ENCODE data around the gene EMC8. TPM values are rescaled to one million over a fixed set of nuclear protein-coding genes. Genes with fewer than 3 reads are reported as not detected.

The EMC8 gene
- total and polyA plus RNA-seq, 2 experiments from 2014 or later: 51.1 to 69.4 TPM

- Histone ChIP-seq H3K4me3 (no peak overlapping the region), H3K4me1 (ENCODE audit: insufficient read depth) (no peaks in the 10 kb centered on the region), H3K36me3 (ENCODE audit: insufficient read depth) (no peaks in the 10 kb centered on the region), H3K4me2 (no peak overlapping the region), H3K9me2 (ENCODE audit: insufficient read depth) (no peaks in the 10 kb centered on the region), H3K27ac (ENCODE audit: low read depth) (no peak overlapping the region), H2AFZ (no peak overlapping the region), H3K27me3 (ENCODE audit: insufficient read depth) (no peaks in the 10 kb centered on the region), H4K20me1 (replicated peaks; ENCODE audit: insufficient read depth) (no peaks in the 10 kb centered on the region), H3F3A (replicated peaks; ENCODE audit: low read depth) (no peaks in the 10 kb centered on the region), H3K79me2 (replicated peaks; ENCODE audit: insufficient read depth) (no peaks in the 10 kb centered on the region)
- TF ChIP-seq STAT1 (IDR thresholded peaks at IDR 0.05; ENCODE audit: unreplicated experiment) (no peak), EZH2 (IDR thresholded peaks at IDR 0.05; ENCODE audit: low read depth, unreplicated experiment) (no peak), POLR2AphosphoS5 (IDR thresholded peaks at IDR 0.05; ENCODE audit: low read depth) (no peak)
- H3K36me3 Mint-ChIP-seq (ENCODE audit: low read depth): no peaks in the 10 kb centered on the region
- no peaks in the 10 kb centered on the region; the same call in 2 of the 3 replicates for H3K9me3 Mint-ChIP-seq
- H3K27ac Mint-ChIP-seq: no peak overlapping the region
- H3K4me1 Mint-ChIP-seq: peaks cover 8% of the 10 kb centered on the region
- H3K27me3 Mint-ChIP-seq (ENCODE audit: insufficient read depth, low read depth, poor library complexity): peaks cover 8% of the 10 kb centered on the region
- DNase-seq (ENCODE audit: low spot score) (no peak), ATAC-seq (peak; percentile 44; the same call in 1 of the 3 replicates)
- no peak overlapping the region for H3K4me3 Mint-ChIP-seq
Observed at GRCh38 chr16:85848986-85849385, 49.6 kb upstream of the EMC8 start.

- no peaks in the 10 kb centered on the region for H4K20me1 ChIP-seq (replicated peaks; ENCODE audit: insufficient read depth)
- no peaks in the 10 kb centered on the region for H3K9me2 ChIP-seq (ENCODE audit: insufficient read depth)
- H3F3A ChIP-seq (replicated peaks; ENCODE audit: low read depth): no peaks in the 10 kb centered on the region
- peaks cover 6% of the 10 kb centered on the region for H3K27me3 Mint-ChIP-seq (ENCODE audit: insufficient read depth, low read depth, poor library complexity)
- no peak overlapping the region for H3K27ac ChIP-seq (ENCODE audit: low read depth)
- no peak overlapping the region for H3K4me3 ChIP-seq
- H3K4me1 ChIP-seq (ENCODE audit: insufficient read depth): no peaks in the 10 kb centered on the region
- peaks cover 8% of the 10 kb centered on the region for H3K4me1 Mint-ChIP-seq
- no peaks in the 10 kb centered on the region; the same call in 2 of the 3 replicates for H3K9me3 Mint-ChIP-seq
- ATAC-seq (no peak), DNase-seq (ENCODE audit: low spot score) (no peak)
- no peak overlapping the region for H3K4me3 Mint-ChIP-seq
- no peaks in the 10 kb centered on the region for H3K79me2 ChIP-seq (replicated peaks; ENCODE audit: insufficient read depth)
- no peaks in the 10 kb centered on the region for H3K27me3 ChIP-seq (ENCODE audit: insufficient read depth)
- no peak overlapping the region for H3K27ac Mint-ChIP-seq
- no peaks in the 10 kb centered on the region for H3K36me3 ChIP-seq (ENCODE audit: insufficient read depth)
- H2AFZ ChIP-seq: no peak overlapping the region
- H3K36me3 Mint-ChIP-seq (ENCODE audit: low read depth): no peaks in the 10 kb centered on the region
- no peak overlapping the region for H3K4me2 ChIP-seq
- TF ChIP-seq STAT1 (IDR thresholded peaks at IDR 0.05; ENCODE audit: unreplicated experiment) (no peak), ZNF331 (CRISPR knock-in tag; IDR thresholded peaks at IDR 0.05; ENCODE audit: low read depth) (no peak), JUNB (IDR thresholded peaks at IDR 0.05; ENCODE audit: unreplicated experiment) (no peak), NANOG (IDR thresholded peaks at IDR 0.05; ENCODE audit: borderline replicate concordance) (no peak), CTCF (conservative IDR thresholded peaks at IDR 0.05; ENCODE audit: low read depth in 2 of 2) (no peak), CREB1 (CRISPR knock-in tag; IDR thresholded peaks at IDR 0.05; ENCODE audit: low read depth) (no peak), EZH2 (IDR thresholded peaks at IDR 0.05; ENCODE audit: low read depth, unreplicated experiment) (no peak), EZH2phosphoT487 (IDR thresholded peaks at IDR 0.05; ENCODE audit: unreplicated experiment) (no peak), ZNF114 (CRISPR knock-in tag; IDR thresholded peaks at IDR 0.05) (no peak)
- TF ChIP-seq, protein P1, sequence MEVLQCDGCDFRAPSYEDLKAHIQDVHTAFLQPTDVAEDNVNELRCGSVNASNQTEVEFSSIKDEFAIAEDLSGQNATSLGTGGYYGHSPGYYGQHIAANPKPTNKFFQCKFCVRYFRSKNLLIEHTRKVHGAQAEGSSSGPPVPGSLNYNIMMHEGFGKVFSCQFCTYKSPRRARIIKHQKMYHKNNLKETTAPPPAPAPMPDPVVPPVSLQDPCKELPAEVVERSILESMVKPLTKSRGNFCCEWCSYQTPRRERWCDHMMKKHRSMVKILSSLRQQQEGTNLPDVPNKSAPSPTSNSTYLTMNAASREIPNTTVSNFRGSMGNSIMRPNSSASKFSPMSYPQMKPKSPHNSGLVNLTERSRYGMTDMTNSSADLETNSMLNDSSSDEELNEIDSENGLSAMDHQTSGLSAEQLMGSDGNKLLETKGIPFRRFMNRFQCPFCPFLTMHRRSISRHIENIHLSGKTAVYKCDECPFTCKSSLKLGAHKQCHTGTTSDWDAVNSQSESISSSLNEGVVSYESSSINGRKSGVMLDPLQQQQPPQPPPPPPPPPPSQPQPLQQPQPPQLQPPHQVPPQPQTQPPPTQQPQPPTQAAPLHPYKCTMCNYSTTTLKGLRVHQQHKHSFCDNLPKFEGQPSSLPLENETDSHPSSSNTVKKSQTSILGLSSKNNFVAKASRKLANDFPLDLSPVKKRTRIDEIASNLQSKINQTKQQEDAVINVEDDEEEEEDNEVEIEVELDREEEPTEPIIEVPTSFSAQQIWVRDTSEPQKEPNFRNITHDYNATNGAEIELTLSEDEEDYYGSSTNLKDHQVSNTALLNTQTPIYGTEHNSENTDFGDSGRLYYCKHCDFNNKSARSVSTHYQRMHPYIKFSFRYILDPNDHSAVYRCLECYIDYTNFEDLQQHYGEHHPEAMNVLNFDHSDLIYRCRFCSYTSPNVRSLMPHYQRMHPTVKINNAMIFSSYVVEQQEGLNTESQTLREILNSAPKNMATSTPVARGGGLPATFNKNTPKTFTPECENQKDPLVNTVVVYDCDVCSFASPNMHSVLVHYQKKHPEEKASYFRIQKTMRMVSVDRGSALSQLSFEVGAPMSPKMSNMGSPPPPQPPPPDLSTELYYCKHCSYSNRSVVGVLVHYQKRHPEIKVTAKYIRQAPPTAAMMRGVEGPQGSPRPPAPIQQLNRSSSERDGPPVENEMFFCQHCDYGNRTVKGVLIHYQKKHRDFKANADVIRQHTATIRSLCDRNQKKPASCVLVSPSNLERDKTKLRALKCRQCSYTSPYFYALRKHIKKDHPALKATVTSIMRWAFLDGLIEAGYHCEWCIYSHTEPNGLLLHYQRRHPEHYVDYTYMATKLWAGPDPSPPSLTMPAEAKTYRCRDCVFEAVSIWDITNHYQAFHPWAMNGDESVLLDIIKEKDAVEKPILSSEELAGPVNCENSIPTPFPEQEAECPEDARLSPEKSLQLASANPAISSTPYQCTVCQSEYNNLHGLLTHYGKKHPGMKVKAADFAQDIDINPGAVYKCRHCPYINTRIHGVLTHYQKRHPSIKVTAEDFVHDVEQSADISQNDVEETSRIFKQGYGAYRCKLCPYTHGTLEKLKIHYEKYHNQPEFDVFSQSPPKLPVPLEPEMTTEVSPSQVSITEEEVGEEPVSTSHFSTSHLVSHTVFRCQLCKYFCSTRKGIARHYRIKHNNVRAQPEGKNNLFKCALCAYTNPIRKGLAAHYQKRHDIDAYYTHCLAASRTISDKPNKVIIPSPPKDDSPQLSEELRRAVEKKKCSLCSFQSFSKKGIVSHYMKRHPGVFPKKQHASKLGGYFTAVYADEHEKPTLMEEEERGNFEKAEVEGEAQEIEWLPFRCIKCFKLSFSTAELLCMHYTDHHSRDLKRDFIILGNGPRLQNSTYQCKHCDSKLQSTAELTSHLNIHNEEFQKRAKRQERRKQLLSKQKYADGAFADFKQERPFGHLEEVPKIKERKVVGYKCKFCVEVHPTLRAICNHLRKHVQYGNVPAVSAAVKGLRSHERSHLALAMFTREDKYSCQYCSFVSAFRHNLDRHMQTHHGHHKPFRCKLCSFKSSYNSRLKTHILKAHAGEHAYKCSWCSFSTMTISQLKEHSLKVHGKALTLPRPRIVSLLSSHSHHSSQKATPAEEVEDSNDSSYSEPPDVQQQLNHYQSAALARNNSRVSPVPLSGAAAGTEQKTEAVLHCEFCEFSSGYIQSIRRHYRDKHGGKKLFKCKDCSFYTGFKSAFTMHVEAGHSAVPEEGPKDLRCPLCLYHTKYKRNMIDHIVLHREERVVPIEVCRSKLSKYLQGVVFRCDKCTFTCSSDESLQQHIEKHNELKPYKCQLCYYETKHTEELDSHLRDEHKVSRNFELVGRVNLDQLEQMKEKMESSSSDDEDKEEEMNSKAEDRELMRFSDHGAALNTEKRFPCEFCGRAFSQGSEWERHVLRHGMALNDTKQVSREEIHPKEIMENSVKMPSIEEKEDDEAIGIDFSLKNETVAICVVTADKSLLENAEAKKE (CRISPR knock-in tag; IDR thresholded peaks at IDR 0.05): no peak
- TF ChIP-seq, protein P2, sequence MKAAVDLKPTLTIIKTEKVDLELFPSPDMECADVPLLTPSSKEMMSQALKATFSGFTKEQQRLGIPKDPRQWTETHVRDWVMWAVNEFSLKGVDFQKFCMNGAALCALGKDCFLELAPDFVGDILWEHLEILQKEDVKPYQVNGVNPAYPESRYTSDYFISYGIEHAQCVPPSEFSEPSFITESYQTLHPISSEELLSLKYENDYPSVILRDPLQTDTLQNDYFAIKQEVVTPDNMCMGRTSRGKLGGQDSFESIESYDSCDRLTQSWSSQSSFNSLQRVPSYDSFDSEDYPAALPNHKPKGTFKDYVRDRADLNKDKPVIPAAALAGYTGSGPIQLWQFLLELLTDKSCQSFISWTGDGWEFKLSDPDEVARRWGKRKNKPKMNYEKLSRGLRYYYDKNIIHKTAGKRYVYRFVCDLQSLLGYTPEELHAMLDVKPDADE (IDR thresholded peaks at IDR 0.05): no peak
Observed at GRCh38 chr16:85847681-85848601, 48.6 kb upstream of the EMC8 start.

Data from GM23338 (cell line).